VCaP (cell line): ENCODE data around the gene KCNQ5.

Source experiments
- H3K27ac ChIP-seq: fragments of 450-650 bp; 2 replicates; pipeline ENCODE4 v1.5.1; 2017
- CTCF ChIP-seq: fragments of 450-650 bp; conservative IDR thresholded peaks from 2 replicates; pipeline ENCODE4 v1.5.1; 2017; ENCODE audit warnings: mild to moderate bottlenecking, moderate library complexity

Gene KCNQ5

GRCh38 chr6:73231986-73232391 is 610.1 kb downstream of the KCNQ5 start:
- TF ChIP-seq CTCF = no peak

GRCh38 chr6:73233048-73233447 is 611.2 kb downstream of the KCNQ5 start:
- 0 out of 2 replicates have a peak overlapping the region, but pooled peaks have one; percentile 31 for H3K27ac ChIP-seq
- no peak for TF ChIP-seq CTCF

More at GRCh38 chr6:73231986-73232391, 610.1 kb downstream of the KCNQ5 start:
- no peak overlapping the region for H3K27ac ChIP-seq

- H3K27ac ChIP-seq = peak overlapping the region; percentile 31; the same call in 1 of the 2 replicates
Observed at GRCh38 chr6:73233971-73234370, 612.1 kb downstream of the KCNQ5 start.

GRCh38 chr6:73234733-73235132 is 612.9 kb downstream of the KCNQ5 start:
- no peak overlapping the region for H3K27ac ChIP-seq
- TF ChIP-seq CTCF = no peak

GRCh38 chr6:73236144-73236750 is 614.4 kb downstream of the KCNQ5 start:
- no peak overlapping the region for H3K27ac ChIP-seq

GRCh38 chr6:73240730-73241129 is 618.9 kb downstream of the KCNQ5 start:
- H3K27ac ChIP-seq = no peak overlapping the region
- no peak for TF ChIP-seq CTCF

More at GRCh38 chr6:73236144-73236750, 614.4 kb downstream of the KCNQ5 start:
- no peak for TF ChIP-seq CTCF

- no peak overlapping the region for H3K27ac ChIP-seq
Observed at GRCh38 chr6:73242001-73242400, 620.1 kb downstream of the KCNQ5 start.

More at GRCh38 chr6:73242001-73242400, 620.1 kb downstream of the KCNQ5 start:
- no peak for TF ChIP-seq CTCF
